ENCODE measurements around the gene PGP. TPM values are rescaled to one million over a fixed set of nuclear protein-coding genes. Genes with fewer than 3 reads are reported as not detected.

The PGP gene
- polyA plus RNA-seq, 2 of the 4 experiments (the other 2 are of a cell fraction), result 13.9 to 33.7 TPM

DNA sequence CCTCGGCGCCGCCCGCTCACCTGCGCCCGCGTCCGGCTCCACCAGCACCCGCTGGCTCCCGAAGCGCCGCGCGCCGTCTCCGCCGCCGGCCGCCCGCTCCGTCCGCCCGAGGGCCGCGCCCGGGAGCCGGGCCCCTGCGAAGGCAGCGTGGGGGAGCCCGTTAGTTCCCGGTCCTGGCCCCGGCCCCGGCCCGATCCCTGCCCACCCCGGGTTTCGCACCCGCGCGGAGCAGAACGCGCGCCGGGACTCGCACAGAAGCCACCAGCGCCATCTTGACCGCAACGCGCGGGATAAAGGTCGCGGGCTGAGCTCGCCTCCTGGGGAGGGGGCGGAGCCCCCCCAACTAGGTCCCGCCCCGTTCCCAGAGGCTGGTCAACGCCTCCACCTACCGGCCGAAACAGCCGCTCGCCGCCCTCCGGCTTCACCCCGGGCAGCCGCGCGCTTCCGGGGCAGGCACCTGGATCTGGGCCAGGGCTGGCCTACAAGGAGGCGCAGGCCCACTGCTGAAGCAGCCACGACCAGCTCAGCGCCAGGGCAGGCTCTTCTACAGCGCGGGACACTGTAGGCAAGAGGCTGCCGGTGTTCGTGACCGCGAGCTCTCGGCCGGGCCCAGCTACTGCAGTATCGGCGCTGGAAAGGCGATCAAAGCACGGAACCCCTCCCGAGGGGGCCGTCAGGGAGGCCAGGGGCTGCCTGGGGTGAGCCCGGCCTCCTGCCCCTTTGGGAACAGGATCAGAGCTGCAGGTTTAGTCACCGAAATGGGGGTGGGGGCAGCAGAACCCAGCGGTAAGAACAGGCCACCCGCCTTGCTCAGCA lies 36.9 kb upstream of the PGP start, which contains the start of gene ECI1 (continued):
- TF ChIP-seq, protein P1, sequence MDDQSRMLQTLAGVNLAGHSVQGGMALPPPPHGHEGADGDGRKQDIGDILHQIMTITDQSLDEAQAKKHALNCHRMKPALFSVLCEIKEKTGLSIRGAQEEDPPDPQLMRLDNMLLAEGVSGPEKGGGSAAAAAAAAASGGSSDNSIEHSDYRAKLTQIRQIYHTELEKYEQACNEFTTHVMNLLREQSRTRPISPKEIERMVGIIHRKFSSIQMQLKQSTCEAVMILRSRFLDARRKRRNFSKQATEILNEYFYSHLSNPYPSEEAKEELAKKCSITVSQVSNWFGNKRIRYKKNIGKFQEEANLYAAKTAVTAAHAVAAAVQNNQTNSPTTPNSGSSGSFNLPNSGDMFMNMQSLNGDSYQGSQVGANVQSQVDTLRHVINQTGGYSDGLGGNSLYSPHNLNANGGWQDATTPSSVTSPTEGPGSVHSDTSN (IDR thresholded peaks at IDR 0.05), result no peak; the same call in 1 of the 2 replicates
- TF ChIP-seq JUN (IDR thresholded peaks at IDR 0.05), result peak; percentile 87 to 96
- no peak for TF ChIP-seq BHLHE40 (IDR thresholded peaks at IDR 0.05; ENCODE audit: low read depth, low read length)
- TF ChIP-seq, protein P2, sequence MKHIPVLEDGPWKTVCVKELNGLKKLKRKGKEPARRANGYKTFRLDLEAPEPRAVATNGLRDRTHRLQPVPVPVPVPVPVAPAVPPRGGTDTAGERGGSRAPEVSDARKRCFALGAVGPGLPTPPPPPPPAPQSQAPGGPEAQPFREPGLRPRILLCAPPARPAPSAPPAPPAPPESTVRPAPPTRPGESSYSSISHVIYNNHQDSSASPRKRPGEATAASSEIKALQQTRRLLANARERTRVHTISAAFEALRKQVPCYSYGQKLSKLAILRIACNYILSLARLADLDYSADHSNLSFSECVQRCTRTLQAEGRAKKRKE (CRISPR knock-in tag; IDR thresholded peaks at IDR 0.05; ENCODE audit: low read depth), result no peak
- no peak for TF ChIP-seq ZFP36 (IDR thresholded peaks at IDR 0.05; ENCODE audit: borderline replicate concordance, partially characterized antibody)
- TF ChIP-seq SMC3 (IDR thresholded peaks at IDR 0.05), result peak; percentile 46; the same call in 2 of the 3 replicates
- no peak for TF ChIP-seq NFE2L2 (conservative IDR thresholded peaks at IDR 0.05; ENCODE audit: low read length)
- no peak for TF ChIP-seq JUNB (IDR thresholded peaks at IDR 0.05)
- no peak for TF ChIP-seq HMGXB4 (CRISPR knock-in tag; IDR thresholded peaks at IDR 0.05; ENCODE audit: borderline replicate concordance)
- TF ChIP-seq POLR2AphosphoS2 (conservative IDR thresholded peaks at IDR 0.05; ENCODE audit: low read length), result peak; percentile 87; the same call in 1 of the 2 replicates
- 0 out of 2 replicates have a peak, but pooled peaks have one; percentile 14 for TF ChIP-seq TP53 (CRISPR knock-in tag; IDR thresholded peaks at IDR 0.05)
- TF ChIP-seq KDM1A (IDR thresholded peaks at IDR 0.05; ENCODE audit: low read depth), result no peak
- TF ChIP-seq RCOR1 (IDR thresholded peaks at IDR 0.05; ENCODE audit: low read depth, low read length), result no peak
- TF ChIP-seq CHD4 (IDR thresholded peaks at IDR 0.05; ENCODE audit: borderline replicate concordance), result no peak
- no peak for TF ChIP-seq EHMT2 (IDR thresholded peaks at IDR 0.05; ENCODE audit: low read depth)
- no peak for TF ChIP-seq REST (IDR thresholded peaks at IDR 0.05)
- TF ChIP-seq, protein P3, sequence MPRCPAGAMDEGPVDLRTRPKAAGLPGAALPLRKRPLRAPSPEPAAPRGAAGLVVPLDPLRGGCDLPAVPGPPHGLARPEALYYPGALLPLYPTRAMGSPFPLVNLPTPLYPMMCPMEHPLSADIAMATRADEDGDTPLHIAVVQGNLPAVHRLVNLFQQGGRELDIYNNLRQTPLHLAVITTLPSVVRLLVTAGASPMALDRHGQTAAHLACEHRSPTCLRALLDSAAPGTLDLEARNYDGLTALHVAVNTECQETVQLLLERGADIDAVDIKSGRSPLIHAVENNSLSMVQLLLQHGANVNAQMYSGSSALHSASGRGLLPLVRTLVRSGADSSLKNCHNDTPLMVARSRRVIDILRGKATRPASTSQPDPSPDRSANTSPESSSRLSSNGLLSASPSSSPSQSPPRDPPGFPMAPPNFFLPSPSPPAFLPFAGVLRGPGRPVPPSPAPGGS (IDR thresholded peaks at IDR 0.05), result peak; percentile 94
- TF ChIP-seq FOSL2 (IDR thresholded peaks at IDR 0.05), result no peak
- no peak; the same call in 1 of the 2 replicates for TF ChIP-seq FOSL2 (CRISPR knock-in tag; IDR thresholded peaks at IDR 0.05)
- TF ChIP-seq MAZ (IDR thresholded peaks at IDR 0.05; ENCODE audit: borderline replicate concordance, low read depth, low read length), result peak; percentile 25; the same call in 1 of the 2 replicates
- TF ChIP-seq ESRRA (IDR thresholded peaks at IDR 0.05; ENCODE audit: borderline replicate concordance, low read length), result peak; percentile 18; the same call in 1 of the 2 replicates
- TF ChIP-seq EP300 (IDR thresholded peaks at IDR 0.05), result no peak
- TF ChIP-seq RFX5 (IDR thresholded peaks at IDR 0.05), result no peak
- TF ChIP-seq SREBF2 (IDR thresholded peaks at IDR 0.05), result no peak
- TF ChIP-seq NPAS2 (CRISPR knock-in tag; IDR thresholded peaks at IDR 0.05; ENCODE audit: borderline replicate concordance), result no peak
- no peak for TF ChIP-seq HDAC2 (IDR thresholded peaks at IDR 0.05)
- TF ChIP-seq ZSCAN20 (CRISPR knock-in tag; IDR thresholded peaks at IDR 0.05), result no peak
- TF ChIP-seq FOXS1 (CRISPR knock-in tag; IDR thresholded peaks at IDR 0.05), result no peak
- no peak for TF ChIP-seq HOXB13 (CRISPR knock-in tag; IDR thresholded peaks at IDR 0.05; ENCODE audit: low read depth)
- 0 out of 2 replicates have a peak, but pooled peaks have one; percentile 20 for TF ChIP-seq GATA3 (IDR thresholded peaks at IDR 0.05; ENCODE audit: borderline replicate concordance)
- TF ChIP-seq MYC (IDR thresholded peaks at IDR 0.05; ENCODE audit: borderline replicate concordance, low read length), result peak; percentile 32; the same call in 1 of the 2 replicates
